HEK293 (cell line): Measurements from ENCODE around the gene CXCL12.

Source experiments
- CTCF ChIP-seq: fragments of 450-650 bp; formaldehyde crosslinking; IDR thresholded peaks from 2 replicates; pipeline ENCODE4 v1.5.1; 2016; ENCODE audit warnings: missing biosample characterization, missing genetic modification characterization
- ELK4 ChIP-seq: IDR thresholded peaks from 2 replicates; pipeline ENCODE4 v1.6.1; 2011; ENCODE audit warnings: mild to moderate bottlenecking, low read depth, low read length, borderline replicate concordance
- HOXA7 ChIP-seq: sonication (generic); formaldehyde crosslinking; IDR thresholded peaks from 2 replicates; pipeline ENCODE4 v1.8.1; 2022; ENCODE audit warnings: missing genetic modification reagents, borderline replicate concordance
- MEIS1 ChIP-seq: sonication (generic); formaldehyde crosslinking; IDR thresholded peaks from 2 replicates; pipeline ENCODE4 v1.8.1; 2022; ENCODE audit warnings: missing genetic modification reagents, mild to moderate bottlenecking, borderline replicate concordance
- PRDM4 ChIP-seq: fragments of 450-650 bp; formaldehyde crosslinking; IDR thresholded peaks from 2 replicates; pipeline ENCODE4 v1.5.1; 2017; ENCODE audit warnings: missing biosample characterization, missing genetic modification characterization
- YY1 ChIP-seq: fragments of 450-650 bp; formaldehyde crosslinking; IDR thresholded peaks from 2 replicates; pipeline ENCODE4 v1.5.1; 2018; ENCODE audit warnings: missing biosample characterization, missing genetic modification characterization
- ZBTB1 ChIP-seq: fragments of 450-650 bp; formaldehyde crosslinking; IDR thresholded peaks from 2 replicates; pipeline ENCODE4 v1.5.1; 2016; ENCODE audit warnings: missing biosample characterization, missing genetic modification characterization
- ZFP41 ChIP-seq: fragments of 450-650 bp; formaldehyde crosslinking; IDR thresholded peaks from 2 replicates; pipeline ENCODE4 v1.5.1; 2016; ENCODE audit warnings: missing biosample characterization, missing genetic modification characterization, borderline replicate concordance
- ZNF274 ChIP-seq, 2 experiments: fragments of 200-500 bp in 1 of 2; fragments of 450-650 bp in 1 of 2; sonication (Bioruptor generic) in 1 of 2; formaldehyde crosslinking in 1 of 2; IDR thresholded peaks; 2 replicates each; pipeline versions ENCODE4 v1.5.1 to v1.6.1; 2014 to 2016; ENCODE audit warnings: borderline replicate concordance in 1 of 2, inconsistent platforms in 1 of 2, low read length in 1 of 2, missing biosample characterization in 1 of 2, missing genetic modification characterization in 1 of 2
- ZNF354C ChIP-seq: fragments of 450-650 bp; formaldehyde crosslinking; IDR thresholded peaks from 2 replicates; pipeline ENCODE4 v1.5.1; 2016; ENCODE audit warnings: missing biosample characterization, missing genetic modification characterization, low read depth, borderline replicate concordance
- ZNF792 ChIP-seq: fragments of 450-650 bp; formaldehyde crosslinking; IDR thresholded peaks from 2 replicates; pipeline ENCODE4 v1.5.1; 2016; ENCODE audit warnings: missing biosample characterization, missing genetic modification characterization
- TF ChIP-seq, protein P1 (sequence below): fragments of 450-650 bp; formaldehyde crosslinking; IDR thresholded peaks from 2 replicates; pipeline ENCODE4 v1.5.1; 2016; ENCODE audit warnings: missing biosample characterization, missing genetic modification characterization, low read depth

GRCh38 chr10:44397476-44398225, 12.8 kb upstream of the CXCL12 start:
- no peak for TF ChIP-seq CTCF
- no peak for TF ChIP-seq ZFP41 (tag by site-specific recombination)
- TF ChIP-seq ZNF274 (IDR thresholded peaks at IDR 0.05; ENCODE audit: low read length): no peak
- TF ChIP-seq ZNF274 (tag by site-specific recombination; IDR thresholded peaks at IDR 0.05; ENCODE audit: borderline replicate concordance): no peak
- TF ChIP-seq YY1 (tag by site-specific recombination): no peak
- no peak for TF ChIP-seq ZBTB1
- TF ChIP-seq MEIS1 (CRISPR knock-in tag): no peak
- TF ChIP-seq ZNF354C: no peak
- TF ChIP-seq, protein P1, sequence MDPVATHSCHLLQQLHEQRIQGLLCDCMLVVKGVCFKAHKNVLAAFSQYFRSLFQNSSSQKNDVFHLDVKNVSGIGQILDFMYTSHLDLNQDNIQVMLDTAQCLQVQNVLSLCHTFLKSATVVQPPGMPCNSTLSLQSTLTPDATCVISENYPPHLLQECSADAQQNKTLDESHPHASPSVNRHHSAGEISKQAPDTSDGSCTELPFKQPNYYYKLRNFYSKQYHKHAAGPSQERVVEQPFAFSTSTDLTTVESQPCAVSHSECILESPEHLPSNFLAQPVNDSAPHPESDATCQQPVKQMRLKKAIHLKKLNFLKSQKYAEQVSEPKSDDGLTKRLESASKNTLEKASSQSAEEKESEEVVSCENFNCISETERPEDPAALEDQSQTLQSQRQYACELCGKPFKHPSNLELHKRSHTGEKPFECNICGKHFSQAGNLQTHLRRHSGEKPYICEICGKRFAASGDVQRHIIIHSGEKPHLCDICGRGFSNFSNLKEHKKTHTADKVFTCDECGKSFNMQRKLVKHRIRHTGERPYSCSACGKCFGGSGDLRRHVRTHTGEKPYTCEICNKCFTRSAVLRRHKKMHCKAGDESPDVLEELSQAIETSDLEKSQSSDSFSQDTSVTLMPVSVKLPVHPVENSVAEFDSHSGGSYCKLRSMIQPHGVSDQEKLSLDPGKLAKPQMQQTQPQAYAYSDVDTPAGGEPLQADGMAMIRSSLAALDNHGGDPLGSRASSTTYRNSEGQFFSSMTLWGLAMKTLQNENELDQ: no peak
- no peak for TF ChIP-seq ZNF792 (tag by site-specific recombination)
- no peak for TF ChIP-seq HOXA7 (CRISPR knock-in tag)
- no peak for TF ChIP-seq PRDM4
- TF ChIP-seq ELK4: no peak
